ENCODE data around the gene REPS1. TPM values are rescaled to one million over a fixed set of nuclear protein-coding genes. Genes with fewer than 3 reads are reported as not detected.

The REPS1 gene
- polyA plus RNA-seq, 5 donors: 51.5 to 71.7 (median 64.9) TPM

GRCh38 chr6:138926579-138926978 lies 61.5 kb downstream of the REPS1 start:
- DNase-seq: no peak

- DNase-seq: no peak
Measured at GRCh38 chr6:138925806-138926205, 62.2 kb downstream of the REPS1 start.

- no peak for DNase-seq
Measured at GRCh38 chr6:138923561-138923960, 64.5 kb downstream of the REPS1 start.

GRCh38 chr6:138920906-138921305 lies 67.1 kb downstream of the REPS1 start:
- no peak for DNase-seq

GRCh38 chr6:138914701-138915100 lies 73.4 kb downstream of the REPS1 start:
- DNase-seq: no peak

- no peak for DNase-seq
Measured at GRCh38 chr6:138912308-138912707, 75.7 kb downstream of the REPS1 start.

- DNase-seq: no peak
Measured at GRCh38 chr6:138909975-138910374, 78.1 kb downstream of the REPS1 start.

GRCh38 chr6:138909511-138909910 lies 78.5 kb downstream of the REPS1 start:
- no peak for DNase-seq

GRCh38 chr6:138907167-138907566 lies 80.9 kb downstream of the REPS1 start:
- no peak for DNase-seq

GRCh38 chr6:138897031-138897430 lies 91.0 kb downstream of the REPS1 start:
- DNase-seq: no peak

- no peak for DNase-seq
Measured at GRCh38 chr6:138896104-138896756, 91.8 kb downstream of the REPS1 start.

GRCh38 chr6:138891255-138891986 lies 96.6 kb downstream of the REPS1 start:
- no peak for DNase-seq

GRCh38 chr6:138885156-138885819 lies 102.8 kb downstream of the REPS1 start:
- no peak for DNase-seq

- DNase-seq: no peak
Measured at GRCh38 chr6:138882369-138883017, 105.6 kb downstream of the REPS1 start.

- no peak for DNase-seq
Measured at GRCh38 chr6:138873191-138873590, 114.9 kb downstream of the REPS1 start.

- no peak for DNase-seq
Measured at GRCh38 chr6:138869398-138869797, 118.7 kb downstream of the REPS1 start.

GRCh38 chr6:138868181-138868580 lies 119.9 kb downstream of the REPS1 start:
- DNase-seq: no peak

- DNase-seq: no peak
Measured at GRCh38 chr6:138865480-138866109, 122.5 kb downstream of the REPS1 start.

GRCh38 chr6:138864343-138864890 lies 123.6 kb downstream of the REPS1 start:
- no peak for DNase-seq

- peak; percentile 26 to 30 for DNase-seq
Measured at GRCh38 chr6:138863321-138863720, 124.7 kb downstream of the REPS1 start.

- no peak for DNase-seq
Measured at GRCh38 chr6:138862456-138862855, 125.6 kb downstream of the REPS1 start.

GRCh38 chr6:138857775-138858174 lies 130.3 kb downstream of the REPS1 start:
- DNase-seq: no peak
